Fibroblast of villous mesenchyme (primary cell): Measurements from ENCODE around the gene ST6GALNAC4. TPM values are rescaled to one million over a fixed set of nuclear protein-coding genes. Genes with fewer than 3 reads are reported as not detected.

ENCODE experiments used
- DNase-seq: peaks from one replicate; pipeline ENCODE4 v3.0.0-alpha.2; 2010; ENCODE audit warnings: low read depth
- H3K4me3 ChIP-seq: 2 replicates; pipeline ENCODE4 v1.5.1; 2011; ENCODE audit warnings: low read depth, mild to moderate bottlenecking, low read length
- CTCF ChIP-seq: IDR thresholded peaks from 2 replicates; pipeline ENCODE4 v1.5.1; 2012; ENCODE audit warnings: low read depth, mild to moderate bottlenecking, low read length; ENCODE audit not compliant: insufficient read depth
- total RNA-seq: library from RNA; depleted of rRNA; stranded (reverse); fragments of >200 nt; gene quantifications from 2 replicates; pipeline ENCODE4 v1.2.3, GENCODE V29; 2012

ST6GALNAC4 gene
- total RNA-seq, 1 donor = 34.1 TPM

GRCh38 chr9:127961155-127961490, 44.3 kb upstream of the ST6GALNAC4 start:
- no peak for TF ChIP-seq CTCF

GRCh38 chr9:127960410-127961154, 43.7 kb upstream of the ST6GALNAC4 start:
- TF ChIP-seq CTCF = no peak
- peak; percentile 62 for DNase-seq
- no peak overlapping the region for H3K4me3 ChIP-seq

More at GRCh38 chr9:127961155-127961490, 44.3 kb upstream of the ST6GALNAC4 start:
- DNase-seq = no peak
- H3K4me3 ChIP-seq = no peak overlapping the region

- TF ChIP-seq CTCF = no peak
- no peak for DNase-seq
- no peak overlapping the region for H3K4me3 ChIP-seq
Measured at GRCh38 chr9:127959841-127960409, 43.1 kb upstream of the ST6GALNAC4 start.

- no peak for DNase-seq
- TF ChIP-seq CTCF = no peak
Measured at GRCh38 chr9:127959398-127959797, 42.6 kb upstream of the ST6GALNAC4 start.

GRCh38 chr9:127958728-127959127, 41.9 kb upstream of the ST6GALNAC4 start:
- TF ChIP-seq CTCF = no peak
- DNase-seq = no peak
- no peak overlapping the region for H3K4me3 ChIP-seq

More at GRCh38 chr9:127959398-127959797, 42.6 kb upstream of the ST6GALNAC4 start:
- H3K4me3 ChIP-seq = no peak overlapping the region

GRCh38 chr9:127955294-127956015, 38.6 kb upstream of the ST6GALNAC4 start:
- no peak overlapping the region for H3K4me3 ChIP-seq
- DNase-seq = no peak
- TF ChIP-seq CTCF = peak; percentile 25
